NCI-H524 treated with DMSO at 0.1 percent for 48 hours (cell line): ENCODE data around the gene MAPK8IP2.
"Not testable (repeated sequence)": the region's sequence is repeated elsewhere in the genome, so short reads cannot be mapped to it uniquely, and the experiment has no call there.

Experiments used
- DNase-seq: peaks from one replicate; lab custom pipeline; 2025; lab: John Stamatoyannopoulos, UW

Gene MAPK8IP2

GRCh38 chr22:50612528-50613221 is 12.1 kb downstream of the MAPK8IP2 start:
- no peak for DNase-seq

DNA sequence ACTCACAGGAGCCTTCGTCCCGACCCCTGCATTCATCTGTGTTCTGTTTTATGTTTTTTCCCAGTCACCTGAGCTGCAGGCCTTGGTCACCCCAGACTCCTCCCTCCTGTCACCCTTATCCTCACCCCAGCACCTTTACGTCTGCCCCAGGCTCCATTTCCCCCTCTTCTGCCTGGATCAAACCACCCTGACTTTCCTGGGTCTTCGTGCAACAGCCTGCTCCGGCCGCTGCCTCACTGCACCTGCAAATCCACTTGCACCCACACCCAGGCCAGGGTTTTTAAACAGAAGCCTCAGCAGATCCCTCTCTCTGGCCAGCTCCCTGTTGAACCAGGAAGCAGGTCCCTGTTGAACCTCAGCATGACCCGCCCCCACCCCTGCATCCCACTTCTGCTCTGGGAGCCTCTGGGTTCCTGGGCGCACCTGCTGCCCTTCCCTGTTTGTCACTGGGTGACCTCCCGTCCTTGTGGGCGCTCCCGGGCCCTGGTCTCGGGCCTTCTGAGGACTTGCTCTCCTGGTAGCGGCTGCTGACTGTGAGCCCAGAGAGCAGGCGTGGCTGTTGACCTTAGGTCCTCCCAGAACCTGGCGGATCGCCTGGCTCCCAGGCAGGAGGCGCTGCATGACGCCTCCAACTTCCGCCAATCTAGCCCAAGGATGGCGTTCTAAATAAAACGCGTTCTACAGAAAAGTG is 12.8 kb downstream of the MAPK8IP2 start:
- no peak for DNase-seq

DNA sequence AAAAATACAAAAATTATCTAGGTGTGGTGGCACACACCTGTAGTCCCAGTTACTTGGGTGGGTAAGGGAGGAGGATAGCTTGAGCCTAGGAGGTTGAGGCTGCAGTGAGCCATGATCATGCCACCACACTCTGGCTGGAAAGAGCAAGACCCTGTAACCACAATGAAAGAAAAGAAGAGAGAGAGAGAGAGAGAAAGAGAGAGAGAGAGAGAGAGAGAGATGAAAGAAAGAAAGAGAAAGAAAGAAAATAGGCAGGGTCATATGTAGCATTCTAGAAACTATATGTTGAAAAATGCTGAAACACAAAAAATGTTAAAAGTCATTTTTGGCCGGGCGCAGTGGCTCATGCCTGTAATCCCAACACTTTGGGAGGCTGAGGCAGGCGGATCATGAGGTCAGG is 13.7 kb downstream of the MAPK8IP2 start:
- DNase-seq = not testable (repeated sequence)

- peak; percentile 16 for DNase-seq
Observed at GRCh38 chr22:50620593-50621355, 20.2 kb downstream of the MAPK8IP2 start.

- no peak for DNase-seq
Observed at GRCh38 chr22:50621356-50621880, 20.8 kb downstream of the MAPK8IP2 start.

- no peak for DNase-seq
Observed at GRCh38 chr22:50621948-50622722, 21.5 kb downstream of the MAPK8IP2 start.

- DNase-seq = no peak
Observed at GRCh38 chr22:50622723-50623327, 22.2 kb downstream of the MAPK8IP2 start.

GRCh38 chr22:50624347-50625130 is 23.9 kb downstream of the MAPK8IP2 start:
- no peak for DNase-seq

DNA sequence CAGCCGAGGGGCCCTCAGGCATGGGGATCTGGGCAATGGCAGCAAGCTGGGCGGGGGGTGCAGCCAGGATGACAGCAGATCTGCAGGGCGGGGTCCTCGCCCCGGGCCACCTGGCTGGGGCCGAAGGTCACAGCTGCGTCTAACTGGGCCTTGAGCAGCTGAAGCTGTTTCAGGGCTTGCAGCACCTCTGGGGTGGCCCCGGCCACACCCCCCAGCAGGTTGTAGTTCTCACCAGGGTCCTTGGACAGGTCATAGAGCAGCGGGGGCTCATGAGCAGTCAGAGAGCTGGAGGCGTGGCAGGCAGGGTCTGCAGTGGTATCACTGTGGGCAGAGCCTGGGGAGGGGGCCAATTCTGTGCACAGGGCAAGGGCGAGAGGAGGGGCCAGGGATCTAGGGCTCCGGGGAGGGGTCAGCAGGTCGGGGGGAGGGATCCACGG is 24.6 kb downstream of the MAPK8IP2 start:
- no peak for DNase-seq

DNA sequence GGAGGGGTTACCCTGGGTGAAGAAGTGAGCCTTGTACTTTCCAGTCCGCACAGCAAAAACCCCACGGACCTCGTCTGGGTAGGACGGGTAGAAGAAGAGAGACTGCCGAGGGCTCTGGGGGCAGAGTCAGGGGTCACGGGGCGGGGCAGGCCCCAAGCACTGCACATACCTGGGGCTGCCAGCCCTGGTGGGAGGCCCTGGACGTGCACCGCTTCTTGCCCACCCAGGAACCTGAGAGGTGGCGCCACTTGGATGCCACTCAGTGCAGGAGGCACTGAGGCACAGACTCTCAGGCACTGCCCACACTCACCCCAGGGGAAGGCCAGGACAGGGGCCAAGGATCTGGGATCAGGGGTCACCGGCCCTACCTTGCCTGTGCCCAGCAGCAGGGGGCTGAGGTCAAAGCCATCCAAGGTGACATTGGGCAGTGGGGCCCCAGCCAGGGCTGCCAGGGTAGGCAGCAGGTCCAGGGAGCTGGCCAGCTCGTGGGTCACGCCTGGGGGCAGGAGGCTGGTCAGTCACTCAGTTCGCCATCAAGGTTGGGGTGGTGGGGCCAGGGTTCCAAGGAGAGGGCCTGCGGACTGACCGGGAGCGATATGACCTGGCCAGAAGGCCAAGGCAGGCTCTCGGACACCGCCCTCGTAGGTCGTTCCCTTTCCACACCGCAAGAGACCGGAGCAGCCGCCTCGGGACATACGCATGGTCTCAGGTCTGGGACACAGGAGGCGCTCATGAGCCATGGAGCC is 25.1 kb downstream of the MAPK8IP2 start:
- no peak for DNase-seq

- DNase-seq = no peak
Observed at GRCh38 chr22:50626314-50626849, 25.8 kb downstream of the MAPK8IP2 start.

GRCh38 chr22:50626850-50627641 is 26.5 kb downstream of the MAPK8IP2 start:
- no peak for DNase-seq

GRCh38 chr22:50627642-50628542 is 27.3 kb downstream of the MAPK8IP2 start, which contains the start of gene ARSA:
Gene ARSA (minus strand): TSS chr22:50628152. CDS start chr22:50627779, 373 bp downstream.
- peak; percentile 4 for DNase-seq

- no peak for DNase-seq
Observed at GRCh38 chr22:50628543-50629134, 28.0 kb downstream of the MAPK8IP2 start.

- DNase-seq = no peak
Observed at GRCh38 chr22:50630376-50630775, 29.8 kb downstream of the MAPK8IP2 start.

- no peak for DNase-seq
Observed at GRCh38 chr22:50633086-50633485, 32.5 kb downstream of the MAPK8IP2 start.

- no peak for DNase-seq
Observed at GRCh38 chr22:50633771-50634170, 33.2 kb downstream of the MAPK8IP2 start.
